HG02759 (cell line): ENCODE results near the gene UGT1A4.

Source experiments
- ATAC-seq: cut with Tn5 transposase; IDR thresholded peaks from one replicate; pipeline ENCODE4 v1.9.1; 2021; ENCODE audit warnings: mild to moderate bottlenecking, moderate library complexity; ENCODE audit not compliant: unreplicated experiment

The UGT1A4 gene

DNA sequence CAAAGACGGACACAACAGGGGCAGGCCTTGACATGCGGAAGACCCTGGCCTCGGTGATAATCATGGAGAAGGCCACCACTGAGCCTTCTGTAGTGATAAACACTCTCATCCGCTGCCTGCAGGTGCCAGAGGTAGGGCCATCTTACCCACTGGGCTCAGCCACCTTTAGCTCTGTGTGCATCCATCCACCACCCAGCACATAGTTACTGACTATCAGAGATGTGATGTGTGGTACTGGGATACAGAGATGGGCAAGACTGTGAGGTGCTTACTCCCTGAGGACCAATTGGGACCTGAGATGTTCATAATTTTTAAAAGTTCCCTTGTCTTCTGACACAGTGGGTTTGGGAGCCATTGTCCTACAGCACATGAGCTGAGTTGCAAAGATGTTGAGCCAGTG, 61.2 kb downstream of the UGT1A4 start:
- no peak for ATAC-seq

DNA sequence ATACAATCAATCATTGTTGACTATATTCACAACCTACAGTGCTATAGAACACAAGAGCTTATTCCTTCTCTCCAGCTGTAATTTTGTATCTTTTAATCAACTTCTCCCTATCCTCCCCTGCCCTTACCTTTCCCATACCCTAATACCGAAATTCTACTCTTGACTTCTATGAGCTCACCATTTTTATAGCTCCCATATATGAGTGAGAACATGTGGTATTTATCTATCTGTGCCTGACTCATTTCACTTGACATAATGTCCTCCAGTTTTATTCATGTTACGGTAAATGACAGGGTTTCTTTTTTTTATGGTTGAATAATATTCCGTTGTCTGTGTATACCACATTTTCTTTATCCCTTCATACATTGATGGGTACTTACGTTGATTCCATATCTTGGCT, 62.2 kb downstream of the UGT1A4 start:
- no peak for ATAC-seq

DNA sequence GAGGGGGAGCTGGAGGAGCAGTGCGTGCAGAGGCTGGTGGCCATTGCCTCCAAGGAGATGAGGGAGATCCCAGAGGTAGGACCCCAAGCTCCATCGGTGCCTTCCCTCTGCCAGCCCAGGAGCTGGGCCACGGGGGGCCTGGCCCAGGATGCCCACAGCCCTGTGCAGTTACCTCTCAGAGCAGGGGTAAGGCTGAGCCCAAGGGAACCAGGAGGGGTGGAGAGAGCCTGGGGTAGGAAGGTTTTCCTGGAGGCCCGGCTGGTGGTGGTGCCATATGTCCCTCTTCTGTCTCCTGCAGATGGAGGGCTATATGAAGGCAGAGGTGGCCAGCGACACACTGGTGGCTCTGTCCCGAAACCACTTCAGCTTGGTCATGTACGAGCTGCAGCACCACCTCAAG, 71.0 kb downstream of the UGT1A4 start:
- ATAC-seq: no peak

DNA sequence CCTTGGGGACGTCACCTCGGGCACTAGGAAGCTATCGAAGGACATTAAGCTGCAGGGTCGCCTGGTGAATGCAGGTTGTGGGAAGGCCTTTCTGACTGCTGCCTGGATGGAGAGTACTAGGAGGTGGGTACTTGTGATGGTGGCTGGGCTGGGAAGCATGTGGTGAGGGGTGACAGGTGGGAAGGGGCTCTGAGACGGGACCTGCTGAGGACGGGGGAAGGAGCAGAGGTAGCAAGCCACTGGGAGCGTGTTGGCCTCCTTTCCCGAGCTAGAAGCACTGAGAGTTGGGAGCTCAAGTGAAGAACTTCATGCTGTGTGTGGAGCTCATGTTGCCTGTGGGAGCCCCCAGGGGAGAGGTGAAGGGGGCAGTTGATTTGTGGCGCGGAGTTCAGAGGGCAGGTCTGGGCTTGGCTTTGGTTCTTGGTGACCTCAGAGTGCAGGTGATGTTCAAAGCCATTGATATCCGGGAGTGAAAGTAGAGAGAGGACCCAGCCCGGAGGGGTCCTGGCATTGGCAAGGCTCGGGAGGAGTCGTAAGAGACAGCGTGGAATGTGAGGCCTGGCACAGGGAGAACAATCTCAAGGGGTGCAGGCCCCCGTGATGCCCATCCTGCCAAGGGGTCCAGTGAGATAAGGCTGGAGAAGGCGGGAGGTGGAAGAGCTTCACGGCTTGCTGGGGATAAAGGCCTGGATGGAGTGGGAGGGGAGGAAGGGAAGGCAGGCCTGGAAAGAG, 72.8 kb downstream of the UGT1A4 start:
- no peak for ATAC-seq

DNA sequence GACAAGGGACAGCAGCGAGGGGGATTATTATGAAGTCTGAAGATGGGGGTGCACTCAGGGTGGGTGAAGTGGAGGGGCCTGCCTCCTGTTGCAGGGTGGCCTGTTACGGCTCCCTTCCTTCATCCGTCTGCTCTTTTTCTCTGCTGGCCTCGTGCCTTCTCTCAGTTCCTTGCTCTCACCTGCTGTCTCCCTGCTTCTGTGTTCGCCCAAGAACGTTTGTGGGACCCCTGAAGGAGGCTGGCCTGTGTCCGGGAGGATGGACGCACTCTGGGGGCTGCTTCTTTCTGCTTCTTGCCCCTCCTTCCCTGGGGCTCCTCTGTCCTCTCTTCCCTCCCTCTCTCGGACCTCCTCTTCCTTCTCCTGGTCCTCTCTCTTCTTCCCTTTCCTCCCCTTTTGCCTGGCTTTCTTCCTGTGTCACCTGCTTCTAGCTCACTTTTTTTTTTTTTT, 73.4 kb downstream of the UGT1A4 start:
- no peak for ATAC-seq

DNA sequence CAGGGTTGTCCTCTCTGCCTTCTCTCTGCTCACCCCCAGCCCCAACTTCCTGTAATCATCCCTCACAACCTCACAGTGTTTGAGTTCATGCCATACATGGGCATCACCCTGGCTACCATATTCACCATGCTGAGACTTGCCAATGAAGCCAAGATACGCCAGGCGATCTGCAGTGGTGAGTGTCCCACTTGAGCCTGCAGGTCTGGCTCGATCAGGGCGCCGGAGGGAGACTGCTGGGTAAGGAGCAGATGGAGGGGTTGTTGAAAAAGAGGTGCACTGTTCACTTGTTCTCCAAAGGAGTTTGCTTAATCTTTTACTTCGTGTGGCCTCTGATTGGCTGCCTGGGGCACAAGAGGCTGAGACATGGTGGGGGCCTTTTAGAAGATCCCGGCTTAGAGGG, 74.2 kb downstream of the UGT1A4 start:
- ATAC-seq: no peak

DNA sequence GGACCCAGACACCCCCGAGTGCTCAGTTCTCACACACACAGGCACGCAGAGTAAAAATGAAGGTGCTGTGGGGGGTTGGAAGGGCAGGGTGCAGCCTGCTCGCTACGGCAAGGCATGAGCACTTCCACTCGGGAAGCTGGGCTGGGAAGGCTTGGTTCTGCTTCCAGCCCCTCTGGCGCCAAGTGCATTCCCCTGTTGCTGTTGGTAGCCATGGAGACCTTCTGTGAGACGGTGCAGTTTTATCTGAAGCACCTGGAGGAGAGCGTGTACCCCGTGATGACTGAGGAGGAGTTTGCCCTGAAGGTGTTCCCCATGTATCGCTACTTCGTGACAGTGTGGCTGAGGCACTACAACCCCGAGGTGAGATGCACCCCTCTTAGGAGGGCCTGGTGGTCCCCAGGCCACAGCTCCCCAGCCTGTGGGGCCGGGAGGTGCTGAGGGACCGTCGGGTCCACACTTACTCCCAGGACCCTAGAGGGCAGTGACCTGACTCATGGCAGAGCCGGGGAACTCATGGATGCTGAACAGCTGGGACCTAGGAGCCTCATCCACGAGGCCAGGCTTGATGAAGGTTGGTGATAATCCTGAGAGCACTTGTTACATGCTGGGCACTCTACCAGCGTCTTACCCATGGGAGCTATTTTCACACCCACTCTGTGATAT, 75.1 kb downstream of the UGT1A4 start:
- no peak for ATAC-seq

DNA sequence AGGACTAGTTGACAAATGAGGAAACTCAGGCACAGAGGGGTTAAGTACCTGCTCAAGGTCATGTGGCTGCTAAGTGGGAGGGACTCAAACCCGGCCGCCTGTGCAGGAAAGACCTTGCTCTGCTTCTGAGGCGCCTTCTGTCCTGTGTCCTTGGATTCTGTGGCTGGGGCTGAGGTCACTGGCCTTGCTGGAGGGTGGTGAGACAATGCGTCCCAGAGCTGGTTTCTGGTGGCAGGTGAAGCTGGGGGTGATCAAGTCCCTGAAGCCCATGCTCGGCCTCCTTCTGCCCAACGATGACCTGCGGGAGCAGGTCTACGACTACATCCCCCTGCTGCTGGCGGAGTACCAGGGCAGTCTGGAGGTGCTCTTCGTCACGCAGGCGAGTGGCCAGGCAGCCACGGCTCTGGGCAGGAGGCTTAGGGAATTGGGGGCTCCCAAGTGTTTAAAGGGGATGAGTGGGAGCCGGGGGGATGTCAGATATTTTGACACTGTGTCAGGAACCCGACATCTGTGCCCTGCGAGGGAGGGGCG, 75.7 kb downstream of the UGT1A4 start:
- no peak for ATAC-seq

DNA sequence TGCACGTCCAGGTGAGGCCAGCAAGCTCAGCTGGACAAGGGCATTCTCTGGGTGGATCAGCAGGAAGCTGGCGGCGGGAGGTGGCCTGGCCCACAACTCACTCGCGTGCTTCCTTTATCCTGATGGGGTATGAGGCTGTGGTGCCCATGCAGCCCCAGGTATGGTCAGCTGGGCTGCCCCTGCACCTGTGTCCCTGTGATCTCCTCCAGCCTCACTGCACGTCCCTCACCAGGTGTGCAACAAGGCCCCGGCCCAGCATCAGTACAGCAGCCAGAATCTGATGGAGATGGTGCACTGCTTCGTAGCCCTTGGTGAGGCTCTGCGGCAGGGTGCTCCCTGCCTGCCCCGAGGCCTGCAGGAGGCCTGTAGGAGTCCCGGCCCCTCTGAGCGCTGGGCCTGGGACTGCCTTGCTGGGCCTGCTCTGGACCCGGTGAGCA, 77.2 kb downstream of the UGT1A4 start:
- no peak for ATAC-seq

DNA sequence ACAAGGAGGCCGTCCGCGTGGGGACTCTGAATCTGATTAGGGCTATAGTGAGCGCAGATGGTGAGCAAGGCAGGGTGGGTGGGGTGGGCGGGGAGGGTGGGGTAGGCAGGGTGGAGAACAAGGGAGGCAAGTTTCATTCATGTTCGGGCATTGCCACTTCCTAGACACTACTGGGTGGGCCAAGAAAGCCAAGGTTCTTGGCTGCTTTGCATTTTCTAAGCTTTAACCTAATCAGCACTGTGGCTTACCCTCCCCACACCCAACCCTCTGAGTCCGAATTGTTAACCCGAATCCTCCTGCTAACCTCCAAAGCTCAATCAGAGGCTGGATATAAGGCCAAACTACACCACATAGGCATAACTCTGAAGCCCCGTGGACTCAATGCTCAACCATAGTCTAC, 77.7 kb downstream of the UGT1A4 start:
- ATAC-seq: no peak

DNA sequence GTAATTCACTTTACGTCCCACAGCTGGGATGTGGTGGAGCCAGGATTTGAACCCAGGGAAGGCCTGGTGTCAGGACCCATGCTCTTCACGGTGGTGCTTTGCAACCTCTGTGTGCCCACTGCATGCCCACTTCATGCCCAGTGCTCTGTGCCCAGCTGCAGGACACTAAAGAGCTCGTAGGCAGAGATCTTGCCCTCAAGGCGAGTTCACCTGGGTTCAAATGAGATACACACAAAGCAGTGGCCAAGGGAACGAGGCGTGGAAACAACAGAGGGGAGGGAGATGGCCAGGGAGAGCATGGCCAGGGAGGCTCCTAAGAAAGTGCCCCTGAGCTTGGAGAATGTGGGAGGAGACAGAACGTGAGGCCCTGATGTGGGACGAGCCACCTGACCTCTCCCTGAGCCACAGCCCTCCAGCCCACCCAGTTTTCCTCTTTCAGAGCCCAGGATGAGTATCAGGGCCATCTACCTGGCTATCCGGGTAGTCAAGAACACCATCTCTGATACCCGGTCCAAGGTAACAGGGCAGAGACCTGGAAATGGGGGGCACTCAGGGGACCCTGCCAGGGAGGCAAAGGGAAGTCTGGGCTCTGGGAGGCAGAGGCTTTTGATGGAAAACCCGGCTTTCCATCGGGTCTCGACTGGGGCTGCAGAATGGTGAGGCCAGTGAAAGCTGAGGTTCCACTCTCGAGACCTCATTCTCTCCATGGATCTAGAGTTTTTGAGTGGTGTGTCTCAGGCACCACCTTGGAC, 80.0 kb downstream of the UGT1A4 start:
- ATAC-seq: no peak

DNA sequence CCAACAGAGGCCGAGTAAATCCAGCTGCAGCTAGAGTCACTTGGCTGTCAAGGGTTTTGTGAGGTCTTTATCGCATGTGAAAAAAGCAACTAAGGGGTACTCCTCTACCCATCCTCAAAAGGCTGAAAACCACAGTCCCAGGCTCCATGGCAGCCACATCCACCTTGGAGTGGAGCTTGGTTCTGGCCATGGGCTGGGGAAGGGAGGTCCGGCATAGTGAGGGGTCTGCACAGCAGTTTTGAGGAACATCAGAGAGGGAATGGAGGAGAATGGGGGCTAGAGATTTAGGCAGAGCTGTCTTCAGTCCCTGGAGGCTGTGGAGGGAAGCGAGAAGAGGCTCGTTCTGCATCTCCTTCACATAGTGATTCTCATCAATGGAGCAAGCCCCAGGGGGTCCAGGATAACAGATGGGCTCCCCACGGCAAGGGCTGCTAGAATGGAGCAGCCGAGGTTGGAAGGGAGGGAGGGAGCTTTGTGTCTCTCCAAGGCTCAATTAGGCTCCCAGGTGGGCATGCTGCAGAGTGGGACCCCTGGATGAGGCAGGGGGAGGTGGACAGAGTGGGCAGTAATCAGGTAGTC, 80.6 kb downstream of the UGT1A4 start:
- ATAC-seq: no peak

DNA sequence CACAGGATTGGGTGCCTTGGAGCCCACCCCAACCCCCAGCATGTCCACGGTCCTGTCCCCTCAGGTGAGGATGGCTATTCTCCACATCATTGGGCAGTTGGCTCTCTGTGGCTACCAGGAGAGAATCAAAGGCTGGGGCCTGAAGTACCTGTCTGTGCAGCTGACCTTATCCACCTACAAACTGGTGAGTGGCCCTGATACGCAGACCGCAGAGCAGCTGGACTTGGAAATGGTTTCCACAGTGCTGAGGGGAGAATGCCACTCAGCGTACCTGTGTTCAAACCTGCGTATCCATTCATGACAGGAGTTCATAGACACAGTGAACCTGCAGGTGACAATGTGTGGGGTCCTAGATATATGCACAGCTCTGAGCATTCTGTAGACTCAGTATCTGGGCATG, 81.2 kb downstream of the UGT1A4 start:
- no peak for ATAC-seq

DNA sequence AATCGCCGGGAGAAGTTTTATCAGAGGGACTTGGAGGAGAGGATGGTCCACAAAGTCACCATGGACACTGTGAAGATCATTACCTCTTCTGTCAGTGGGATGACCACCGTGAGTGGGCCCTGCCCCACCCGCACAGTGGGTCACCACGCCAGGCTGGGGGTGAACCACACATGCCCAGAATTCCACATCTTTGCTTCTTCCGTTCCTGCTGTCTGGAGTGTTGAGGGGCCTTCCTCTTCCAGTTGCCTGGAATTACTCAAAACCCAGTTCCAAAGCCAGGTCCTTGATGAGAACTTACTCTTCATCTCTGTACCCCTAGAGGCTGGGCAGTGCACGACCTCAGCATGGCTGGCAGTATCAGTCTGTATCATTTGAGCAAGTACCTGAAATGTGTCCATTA, 81.7 kb downstream of the UGT1A4 start:
- ATAC-seq: no peak

DNA sequence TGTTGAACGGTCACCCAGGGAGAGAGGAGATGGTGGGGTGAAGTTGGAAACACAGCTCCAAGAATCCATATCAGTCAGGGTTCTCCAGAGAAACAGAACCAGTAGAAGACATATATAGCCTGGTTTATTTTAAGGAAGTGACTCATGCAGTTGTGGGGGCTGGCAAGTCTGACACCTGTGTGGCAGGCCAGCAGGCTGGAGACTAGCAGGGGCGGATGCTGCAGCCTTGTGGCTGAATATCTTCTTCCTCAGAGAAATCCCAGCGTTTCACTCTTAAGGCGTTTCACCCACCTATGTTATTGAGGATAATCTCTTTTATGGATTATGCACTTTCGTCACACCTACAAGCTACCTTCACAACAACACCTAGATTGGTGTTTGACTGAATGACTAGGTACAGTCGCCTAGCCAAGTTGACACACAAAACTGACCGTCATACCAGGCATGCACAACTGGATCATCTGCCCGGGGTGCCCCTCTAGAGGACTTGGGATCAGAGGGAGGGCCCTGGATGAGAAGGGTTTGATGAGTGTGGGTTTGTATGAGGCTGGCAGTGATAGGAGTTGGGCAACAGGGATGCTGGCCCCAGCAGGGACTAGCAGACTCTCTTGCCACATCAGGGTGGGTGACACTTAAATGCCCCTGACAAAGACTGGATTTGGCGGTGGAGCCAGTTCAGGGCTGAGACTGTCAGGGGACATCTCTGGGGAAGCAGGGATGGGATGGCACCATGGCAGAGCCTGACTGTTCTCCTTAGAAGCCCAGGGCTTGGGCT, 83.0 kb downstream of the UGT1A4 start:
- no peak for ATAC-seq

DNA sequence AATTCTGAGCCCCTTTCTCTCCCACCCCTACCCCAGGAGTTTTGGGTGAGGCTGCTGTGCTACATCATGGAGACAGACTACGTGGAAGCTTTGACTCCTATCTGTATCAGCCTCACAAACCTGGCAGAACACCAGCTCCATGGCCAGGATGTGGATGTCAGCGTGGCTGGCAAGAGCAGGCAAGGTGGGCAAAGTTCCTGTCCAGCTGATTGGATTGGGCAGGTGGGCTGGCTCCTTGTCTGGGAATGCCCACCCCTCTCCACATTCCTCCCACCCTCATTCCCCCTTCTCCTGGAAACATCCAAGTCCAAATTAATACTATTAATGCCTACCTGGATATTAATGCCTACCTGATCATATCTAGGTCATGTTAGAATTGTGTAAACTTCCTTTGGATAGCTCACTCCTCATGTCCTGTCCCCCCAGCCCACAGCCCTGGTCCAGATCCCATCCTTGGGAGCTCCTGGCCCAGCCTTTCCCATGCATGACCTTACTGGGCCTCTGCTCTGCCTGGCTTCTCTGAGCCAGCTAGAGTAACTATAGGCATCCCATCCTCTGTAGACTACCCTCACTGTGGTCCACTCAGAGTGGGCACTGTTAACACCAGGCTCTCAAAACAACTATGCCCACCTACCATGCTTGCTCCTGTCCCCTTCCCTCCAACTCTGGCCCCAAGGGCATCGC, 83.7 kb downstream of the UGT1A4 start:
- no peak for ATAC-seq

DNA sequence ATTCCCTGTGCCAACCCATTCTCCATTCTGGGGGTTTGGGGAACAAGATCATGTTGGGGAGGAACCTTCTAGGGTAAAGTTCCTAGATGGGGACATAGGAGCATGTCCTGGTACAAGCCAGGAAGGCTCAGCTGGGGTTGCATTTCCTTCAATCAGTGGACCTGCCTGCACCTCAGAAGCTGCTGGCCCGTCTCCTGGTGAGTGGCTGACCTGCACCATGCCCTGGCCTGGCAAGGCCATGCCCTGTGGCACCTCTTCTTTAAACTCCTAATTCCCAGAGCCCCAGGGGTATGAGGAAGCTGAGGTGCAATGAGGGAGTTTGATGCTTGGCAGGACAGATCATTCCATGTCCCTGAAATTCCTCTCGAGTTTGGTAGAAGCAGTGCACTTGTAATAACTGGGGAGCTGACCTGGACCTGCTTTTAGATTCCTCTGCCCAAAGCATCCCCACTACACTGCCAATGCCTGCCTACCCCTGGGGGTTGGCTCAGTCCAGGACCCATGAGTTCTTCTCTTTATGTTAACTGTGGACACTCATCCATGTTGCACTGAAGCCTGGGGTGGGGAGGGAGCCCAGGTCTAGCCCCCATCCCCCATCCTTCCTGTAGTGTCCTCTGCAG, 84.9 kb downstream of the UGT1A4 start:
- no peak for ATAC-seq

DNA sequence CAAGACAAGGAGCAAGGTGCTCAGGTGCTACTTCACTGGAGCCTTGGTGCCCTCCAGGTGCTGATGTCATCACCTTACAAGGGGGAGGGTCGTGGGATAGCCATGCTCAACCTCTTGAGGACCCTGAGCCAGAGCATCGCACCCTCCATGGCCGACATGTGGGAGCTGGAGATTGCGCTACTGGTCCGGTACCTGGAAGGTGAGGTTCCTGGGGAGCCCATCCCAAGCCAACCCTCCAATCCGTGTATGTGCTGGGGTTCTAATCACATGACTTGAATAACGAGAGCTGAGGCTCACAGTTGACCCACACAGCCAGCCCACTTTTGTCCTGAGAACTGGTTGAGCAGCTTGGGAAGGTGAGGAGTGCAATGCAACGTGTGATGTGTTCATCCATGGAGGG, 85.5 kb downstream of the UGT1A4 start:
- ATAC-seq: no peak

DNA sequence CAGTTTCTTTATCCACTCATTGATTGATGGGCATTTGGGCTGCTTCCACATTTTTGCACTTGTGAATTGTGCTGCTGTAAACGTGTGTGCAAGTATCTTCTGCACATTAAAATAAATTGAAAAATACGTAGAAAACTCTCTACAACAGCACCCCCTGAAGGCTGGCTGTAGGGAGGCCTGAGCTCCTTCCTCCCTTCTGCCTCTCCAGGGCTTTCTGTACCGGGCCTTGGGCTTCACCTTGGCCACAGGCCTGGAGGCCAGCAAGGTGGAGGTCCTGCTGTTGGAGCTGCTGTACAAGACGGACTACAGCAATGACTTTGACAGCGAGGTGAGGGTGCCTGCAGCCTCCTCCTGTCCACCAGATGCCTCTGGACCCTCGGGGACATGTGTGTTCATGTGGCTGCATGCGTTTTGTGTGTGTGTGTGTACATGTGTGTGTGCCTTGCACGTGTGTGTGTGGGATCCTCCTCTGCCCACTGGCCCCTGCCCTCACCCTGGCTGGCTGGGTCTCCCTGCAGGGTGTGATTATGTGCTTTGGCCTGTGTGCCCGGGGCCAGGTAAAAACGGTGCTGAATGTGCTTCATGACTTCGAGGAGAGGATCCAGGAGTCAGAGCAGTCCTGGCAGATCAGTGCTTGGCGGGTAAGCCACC, 88.8 kb downstream of the UGT1A4 start:
- ATAC-seq: no peak
